H9 (cell line): ENCODE results near the gene BTBD1. TPM values are rescaled to one million over a fixed set of nuclear protein-coding genes. Genes with fewer than 3 reads are reported as not detected.

Source experiments
- DNase-seq: peaks from one replicate; pipeline ENCODE4 v3.0.0-alpha.2; 2017
- H2AFZ ChIP-seq: one replicate; pipeline ENCODE4 v1.6.1; 2013; ENCODE audit warnings: mild to moderate bottlenecking, low read length, control low read depth, moderate library complexity
- H2AK5ac ChIP-seq: 2 replicates; pipeline ENCODE4 v1.6.1; 2013; ENCODE audit warnings: low read length, control low read depth, mixed read lengths; ENCODE audit not compliant: insufficient read length
- H2BK120ac ChIP-seq: one replicate; pipeline ENCODE4 v1.6.1; 2013; ENCODE audit warnings: low read depth, mild to moderate bottlenecking, low read length, control low read depth, inconsistent platforms; ENCODE audit not compliant: poor library complexity, severe bottlenecking
- H2BK12ac ChIP-seq: 2 replicates; pipeline ENCODE4 v1.6.1; 2013; ENCODE audit warnings: low read length, control low read depth, mixed read lengths, low read depth; ENCODE audit not compliant: insufficient read length
- H2BK15ac ChIP-seq: 2 replicates; pipeline ENCODE4 v1.6.1; 2013; ENCODE audit warnings: low read depth, low read length, control low read depth
- H2BK20ac ChIP-seq: one replicate; pipeline ENCODE4 v1.6.1; 2013; ENCODE audit warnings: low read depth, mild to moderate bottlenecking, low read length, control low read depth, inconsistent platforms; ENCODE audit not compliant: poor library complexity, severe bottlenecking
- H2BK5ac ChIP-seq: 2 replicates; pipeline ENCODE4 v1.6.1; 2013; ENCODE audit warnings: low read length, control low read depth, mixed read lengths; ENCODE audit not compliant: insufficient read length
- H3K14ac ChIP-seq: 2 replicates; pipeline ENCODE4 v1.6.1; 2013; ENCODE audit warnings: low read length, control low read depth; ENCODE audit not compliant: insufficient read depth
- H3K18ac ChIP-seq: 2 replicates; pipeline ENCODE4 v1.6.1; 2013; ENCODE audit warnings: low read depth, mild to moderate bottlenecking, mixed read lengths, low read length, control low read depth; ENCODE audit not compliant: insufficient read length
- H3K23ac ChIP-seq: 2 replicates; pipeline ENCODE4 v1.6.1; 2013; ENCODE audit warnings: low read length, control low read depth, mixed read lengths, low read depth; ENCODE audit not compliant: insufficient read length
- H3K23me2 ChIP-seq: 2 replicates; pipeline ENCODE4 v1.6.1; 2013; ENCODE audit warnings: low read depth, mild to moderate bottlenecking, mixed read lengths, low read length, control low read depth; ENCODE audit not compliant: insufficient read length, poor library complexity, severe bottlenecking
- H3K27ac ChIP-seq: 2 replicates; pipeline ENCODE4 v1.5.1; 2013; ENCODE audit warnings: low read length, control low read depth, mixed read lengths, low read depth; ENCODE audit not compliant: insufficient read length
- H3K27me3 ChIP-seq: 2 replicates; pipeline ENCODE4 v1.6.1; 2013; ENCODE audit warnings: low read length, control low read depth, inconsistent platforms; ENCODE audit not compliant: insufficient read depth
- H3K4ac ChIP-seq: 2 replicates; pipeline ENCODE4 v1.6.1; 2013; ENCODE audit warnings: low read depth, mild to moderate bottlenecking, control low read depth, inconsistent platforms, low read length, moderate library complexity
- H3K4me1 ChIP-seq: 2 replicates; pipeline ENCODE4 v1.6.1; 2013; ENCODE audit warnings: low read length, control low read depth, inconsistent platforms; ENCODE audit not compliant: insufficient read depth
- H3K4me2 ChIP-seq: 2 replicates; pipeline ENCODE4 v1.6.1; 2013; ENCODE audit warnings: low read length, control low read depth, mixed read lengths; ENCODE audit not compliant: insufficient read length, insufficient read depth
- H3K56ac ChIP-seq: 2 replicates; pipeline ENCODE4 v1.6.1; 2013; ENCODE audit warnings: low read depth, mild to moderate bottlenecking, mixed read lengths, low read length, control low read depth; ENCODE audit not compliant: insufficient read length
- H3K79me1 ChIP-seq: 2 replicates; pipeline ENCODE4 v1.6.1; 2013; ENCODE audit warnings: low read depth, mild to moderate bottlenecking, moderate library complexity, low read length, control low read depth, inconsistent platforms; ENCODE audit not compliant: insufficient read depth, poor library complexity, severe bottlenecking
- H3K79me2 ChIP-seq: 2 replicates; pipeline ENCODE4 v1.6.1; 2013; ENCODE audit warnings: low read length, control low read depth, inconsistent platforms; ENCODE audit not compliant: insufficient read depth
- H3K9ac ChIP-seq: 2 replicates; pipeline ENCODE4 v1.6.1; 2013; ENCODE audit warnings: low read length, control low read depth, mixed read lengths; ENCODE audit not compliant: insufficient read length; ENCODE audit errors: extremely low read depth
- H3K9me3 ChIP-seq: one replicate; pipeline ENCODE4 v1.6.1; 2013; ENCODE audit warnings: low read depth, low read length, inconsistent platforms; ENCODE audit not compliant: control insufficient read depth
- H3T11ph ChIP-seq: one replicate; pipeline ENCODE4 v1.6.1; 2013; ENCODE audit warnings: mild to moderate bottlenecking, low read length, control low read depth, inconsistent platforms
- H4K20me1 ChIP-seq: one replicate; pipeline ENCODE4 v1.6.1; 2013; ENCODE audit not compliant: control insufficient read depth, insufficient read length, insufficient read depth
- H4K5ac ChIP-seq: 2 replicates; pipeline ENCODE4 v1.6.1; 2013; ENCODE audit warnings: low read depth, mild to moderate bottlenecking, mixed read lengths, low read length, control low read depth; ENCODE audit not compliant: insufficient read length
- H4K8ac ChIP-seq: replicated peaks from 2 replicates; pipeline ENCODE4 v1.6.1; 2013; ENCODE audit warnings: low read length, control low read depth, mixed read lengths, low read depth; ENCODE audit not compliant: insufficient read length
- H4K91ac ChIP-seq: 2 replicates; pipeline ENCODE4 v1.6.1; 2013; ENCODE audit warnings: low read depth, mild to moderate bottlenecking, moderate library complexity, mixed read lengths, low read length, control low read depth; ENCODE audit not compliant: insufficient read length
- H3K27ac Mint-ChIP-seq, 3 experiments: 2 replicates in 2 of 3; 3 replicates in 1 of 3; pipeline ENCODE4 v1.8.0; 2020 to 2021; ENCODE audit warnings: mixed read lengths in 3 of 3, mild to moderate bottlenecking in 1 of 3, moderate library complexity in 1 of 3
- H3K27me3 Mint-ChIP-seq: 2 replicates; pipeline ENCODE4 v1.8.0; 2021; ENCODE audit warnings: low read depth, mild to moderate bottlenecking, moderate library complexity, mixed read lengths
- H3K36me3 Mint-ChIP-seq, 3 experiments: 2 replicates in 2 of 3; 3 replicates in 1 of 3; pipeline ENCODE4 v1.8.0; 2020 to 2021; ENCODE audit warnings: low read depth in 3 of 3, mixed read lengths in 3 of 3; ENCODE audit not compliant: insufficient read depth in 1 of 3
- H3K4me1 Mint-ChIP-seq, 2 experiments: 2 replicates each; pipeline ENCODE4 v1.8.0; 2020; ENCODE audit warnings: mixed read lengths in 2 of 2
- H3K4me3 Mint-ChIP-seq, 2 experiments: 2 replicates in 1 of 2; 3 replicates in 1 of 2; pipeline ENCODE4 v1.8.0; 2020 to 2021; ENCODE audit warnings: mild to moderate bottlenecking in 2 of 2, mixed read lengths in 2 of 2, moderate library complexity in 1 of 2
- H3K9me3 Mint-ChIP-seq, 2 experiments: 2 replicates in 1 of 2; 3 replicates in 1 of 2; pipeline ENCODE4 v1.8.0; 2020; ENCODE audit warnings: mild to moderate bottlenecking in 2 of 2, mixed read lengths in 2 of 2, moderate library complexity in 1 of 2
- CTCF ChIP-seq: fragments of 200-600 bp; sonication (generic); conservative IDR thresholded peaks from 3 replicates; pipeline ENCODE4 v1.8.0; 2021; ENCODE audit warnings: antibody characterized with exemption, mild to moderate bottlenecking
- WGBS: extraction: QIAGEN DNeasy Blood & Tissue Kit; methylation state at CpG from one replicate; pipeline ENCODE4 v1.1.7; 2013; ENCODE audit warnings: missing lambda C conversion rate, low lambda C conversion rate, mixed read lengths; ENCODE audit not compliant: insufficient read length; ENCODE audit errors: extremely low coverage; 5-methylcytosine and 5-hydroxymethylcytosine counted together
- total RNA-seq: library from RNA; stranded (reverse); gene quantifications from 2 replicates; pipeline ENCODE4 v1.2.1, GENCODE V29; 2021

Gene BTBD1
- total RNA-seq, 1 experiment from 2014 or later: 43.3 TPM

GRCh38 chr15:83090465-83090864 is 23.4 kb upstream of the BTBD1 start:
- Histone ChIP-seq H4K5ac (no peak overlapping the region), H3K79me2 (no peaks in the 10 kb centered on the region), H3K4me2 (no peak overlapping the region), H2AK5ac (no peak overlapping the region), H4K8ac (no peak overlapping the region), H3K14ac (no peak overlapping the region), H3K4ac (no peak overlapping the region), H3K23me2 (no peaks in the 10 kb centered on the region), H2BK12ac (no peak overlapping the region), H3K23ac (no peak overlapping the region), H3K9me3 (no peaks in the 10 kb centered on the region), H4K20me1 (no peaks in the 10 kb centered on the region), H3K9ac (no peak overlapping the region), H3K79me1 (no peaks in the 10 kb centered on the region), H3K27ac (no peak overlapping the region), H2BK5ac (no peak overlapping the region), H3K18ac (no peak overlapping the region), H2AFZ (no peak overlapping the region), H2BK120ac (no peak overlapping the region), H3K4me1 (no peaks in the 10 kb centered on the region; the same call in 1 of the 2 replicates), H2BK15ac (no peak overlapping the region), H4K91ac (no peak overlapping the region), H3K56ac (no peak overlapping the region), H2BK20ac (no peak overlapping the region), H3K27me3 (no peaks in the 10 kb centered on the region), H3T11ph (no peak overlapping the region)
- H3K36me3 Mint-ChIP-seq: no peaks in the 10 kb centered on the region
- WGBS: no CpG with 5 or more reads among the region's 4 CpGs
- no peak for TF ChIP-seq CTCF
- H3K27me3 Mint-ChIP-seq: peaks cover 3% of the 10 kb centered on the region
- H3K27ac Mint-ChIP-seq: no peak overlapping the region
- H3K4me3 Mint-ChIP-seq: no peak overlapping the region
- no peaks in the 10 kb centered on the region for H3K9me3 Mint-ChIP-seq
- no peaks in the 10 kb centered on the region for H3K4me1 Mint-ChIP-seq
- DNase-seq: no peak
